Measurements from ENCODE around the gene PDS5B. TPM values are rescaled to one million over a fixed set of nuclear protein-coding genes. Genes with fewer than 3 reads are reported as not detected.

Gene PDS5B
- total RNA-seq, 4 donors from 2014 or later = 10.0 to 91.3 (median 32.1) TPM

DNA sequence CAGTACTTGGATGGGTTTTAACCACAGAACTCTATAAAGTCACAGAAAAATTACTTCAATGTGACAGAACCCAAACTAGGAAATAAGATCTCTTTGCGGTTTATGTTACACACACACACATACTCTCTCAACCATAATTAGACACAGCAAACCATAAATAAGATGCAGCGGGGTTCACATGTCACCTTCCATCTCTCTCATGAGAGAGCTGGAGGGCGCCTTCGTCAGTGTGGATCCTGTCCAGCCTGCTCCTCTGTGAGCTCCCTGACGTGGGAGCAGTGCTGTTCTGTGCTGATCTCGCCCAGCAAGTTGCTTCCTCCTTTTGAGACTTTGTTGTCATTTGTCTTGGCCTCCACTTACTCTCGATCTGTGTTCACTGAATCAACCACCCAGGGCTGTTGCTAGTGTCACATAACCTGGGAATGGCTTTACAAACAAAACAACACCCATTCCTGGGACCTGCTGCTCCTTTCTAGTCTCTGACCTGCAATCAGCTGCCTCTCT, 225.1 kb downstream of the PDS5B start:
- H3K36me3 ChIP-seq = no peaks in the 10 kb centered on the region

DNA sequence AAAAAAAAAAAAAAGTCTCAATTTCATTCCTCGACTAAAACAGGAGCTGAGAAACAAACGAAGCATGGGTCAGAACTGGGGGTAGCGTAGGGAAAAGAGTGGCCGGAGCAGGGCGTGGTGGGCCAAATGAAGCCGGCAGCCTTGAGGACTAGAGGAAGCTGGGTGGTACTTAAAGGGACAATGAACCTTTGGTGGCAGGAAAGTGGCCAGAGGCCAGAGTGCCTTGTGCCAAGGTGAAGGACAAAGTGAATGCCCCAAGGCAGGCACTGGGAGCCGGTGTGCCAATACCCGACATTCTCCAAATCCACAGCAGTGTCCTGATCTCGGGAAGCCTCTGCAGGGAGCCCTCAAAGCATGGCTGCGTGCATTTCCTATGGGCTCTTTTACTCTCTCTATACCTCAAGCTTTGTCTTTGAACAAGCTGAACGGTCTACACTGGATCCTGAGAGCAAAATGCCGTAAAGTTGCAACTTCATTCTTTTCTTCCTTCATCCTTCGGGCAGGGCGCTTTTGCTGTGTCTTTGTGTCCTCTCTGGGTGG, 235.0 kb downstream of the PDS5B start:
- H3K36me3 ChIP-seq = no peaks in the 10 kb centered on the region
- no peak overlapping the region for H3K4me3 ChIP-seq
- in situ Hi-C loops (cut with MboI; ENCODE audit: low pct_ligation_motif_present in 1 of 4, low pct_unique_long_range_greater_than_20kb in 1 of 4, low sequenced_read_pairs in 3 of 4) = no loop called here
- H3K4me1 ChIP-seq = no peaks in the 10 kb centered on the region
- H3K9me3 ChIP-seq = no peaks in the 10 kb centered on the region
- no peak for DNase-seq
- WGBS, 2 donors (ENCODE audit: low coverage in 1 of 2) = 82 to 92% methylated on average over 5 to 14 of the region's 14 CpGs
- intact Hi-C loops (cut with DNase I; ENCODE audit: low total_unique reads) = no loop called here
- no peaks in the 10 kb centered on the region for H3K27me3 ChIP-seq
- no peak overlapping the region for H3K27ac ChIP-seq
- TF ChIP-seq POLR2AphosphoS5 (IDR thresholded peaks at IDR 0.05) = no peak

More for the DNA sequence above, 225.1 kb downstream of the PDS5B start:
- Histone ChIP-seq H3K9me3 (no peaks in the 10 kb centered on the region), H3K27ac (no peak overlapping the region), H3K27me3 (no peaks in the 10 kb centered on the region), H3K4me3 (no peak overlapping the region), H3K4me1 (peaks cover 0 to 14% (median 0%) of the 10 kb centered on the region in 4 donors)
- intact Hi-C loops (cut with DNase I; ENCODE audit: low total_unique reads) (loop anchor here (5.0 kb wide), 1 partner anchor 881 kb away; no protein-coding TSS in a partner anchor), in situ Hi-C loops (cut with MboI; ENCODE audit: low pct_ligation_motif_present in 1 of 4, low pct_unique_long_range_greater_than_20kb in 1 of 4, low sequenced_read_pairs in 3 of 4) (no loop called here)
- peak; percentile 30 for DNase-seq
- TF ChIP-seq POLR2AphosphoS5 (IDR thresholded peaks at IDR 0.05) = no peak
- no peak for TF ChIP-seq POLR2A (IDR thresholded peaks at IDR 0.05)
- TF ChIP-seq, protein P1, sequence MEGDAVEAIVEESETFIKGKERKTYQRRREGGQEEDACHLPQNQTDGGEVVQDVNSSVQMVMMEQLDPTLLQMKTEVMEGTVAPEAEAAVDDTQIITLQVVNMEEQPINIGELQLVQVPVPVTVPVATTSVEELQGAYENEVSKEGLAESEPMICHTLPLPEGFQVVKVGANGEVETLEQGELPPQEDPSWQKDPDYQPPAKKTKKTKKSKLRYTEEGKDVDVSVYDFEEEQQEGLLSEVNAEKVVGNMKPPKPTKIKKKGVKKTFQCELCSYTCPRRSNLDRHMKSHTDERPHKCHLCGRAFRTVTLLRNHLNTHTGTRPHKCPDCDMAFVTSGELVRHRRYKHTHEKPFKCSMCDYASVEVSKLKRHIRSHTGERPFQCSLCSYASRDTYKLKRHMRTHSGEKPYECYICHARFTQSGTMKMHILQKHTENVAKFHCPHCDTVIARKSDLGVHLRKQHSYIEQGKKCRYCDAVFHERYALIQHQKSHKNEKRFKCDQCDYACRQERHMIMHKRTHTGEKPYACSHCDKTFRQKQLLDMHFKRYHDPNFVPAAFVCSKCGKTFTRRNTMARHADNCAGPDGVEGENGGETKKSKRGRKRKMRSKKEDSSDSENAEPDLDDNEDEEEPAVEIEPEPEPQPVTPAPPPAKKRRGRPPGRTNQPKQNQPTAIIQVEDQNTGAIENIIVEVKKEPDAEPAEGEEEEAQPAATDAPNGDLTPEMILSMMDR (IDR thresholded peaks at IDR 0.05) = no peak
- no peak for TF ChIP-seq EP300 (IDR thresholded peaks at IDR 0.05; ENCODE audit: low read depth)
- 15 to 20% methylated on average over 6 to 7 of the region's 7 CpGs for WGBS, 2 donors (ENCODE audit: low coverage in 1 of 2)

DNA sequence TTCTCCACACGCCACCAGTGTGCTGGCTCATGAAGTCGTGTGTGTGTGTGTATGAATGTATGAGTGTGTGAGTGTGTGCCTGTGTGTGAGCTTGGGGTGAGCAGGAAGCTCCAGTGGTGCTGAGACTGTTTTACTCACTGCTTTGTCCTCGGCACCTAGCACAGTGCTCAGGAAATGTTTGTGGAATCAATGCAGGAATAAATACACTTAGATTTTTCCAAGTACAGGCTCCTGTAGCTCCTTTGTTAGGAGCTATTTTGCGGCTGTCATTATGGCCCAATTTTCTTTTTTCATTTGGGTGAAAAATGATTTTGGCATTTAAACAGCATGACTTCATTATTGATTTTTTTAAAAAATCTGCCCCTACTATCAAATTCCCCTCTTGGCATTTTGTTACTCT, 236.5 kb downstream of the PDS5B start:
- in situ Hi-C loops (cut with MboI; ENCODE audit: low pct_ligation_motif_present in 1 of 4, low pct_unique_long_range_greater_than_20kb in 1 of 4, low sequenced_read_pairs in 3 of 4) = no loop called here
- no peak overlapping the region for H3K4me3 ChIP-seq
- H3K9me3 ChIP-seq = no peaks in the 10 kb centered on the region
- no peak overlapping the region for H3K27ac ChIP-seq
- 77 to 85% methylated on average over 4 of the region's 4 CpGs for whole genome bisulfite sequencing, 2 donors (ENCODE audit: low coverage in 1 of 2)
- no peaks in the 10 kb centered on the region for H3K36me3 ChIP-seq
- no peaks in the 10 kb centered on the region for H3K27me3 ChIP-seq
- intact Hi-C loops (cut with DNase I; ENCODE audit: low total_unique reads) = no loop called here
- DNase-seq = no peak
- TF ChIP-seq, protein P1 (IDR thresholded peaks at IDR 0.05) = no peak
- TF ChIP-seq POLR2A (IDR thresholded peaks at IDR 0.05) (no peak), POLR2AphosphoS5 (IDR thresholded peaks at IDR 0.05) (no peak), EP300 (IDR thresholded peaks at IDR 0.05; ENCODE audit: low read depth) (no peak)
- H3K4me1 ChIP-seq = no peaks in the 10 kb centered on the region

DNA sequence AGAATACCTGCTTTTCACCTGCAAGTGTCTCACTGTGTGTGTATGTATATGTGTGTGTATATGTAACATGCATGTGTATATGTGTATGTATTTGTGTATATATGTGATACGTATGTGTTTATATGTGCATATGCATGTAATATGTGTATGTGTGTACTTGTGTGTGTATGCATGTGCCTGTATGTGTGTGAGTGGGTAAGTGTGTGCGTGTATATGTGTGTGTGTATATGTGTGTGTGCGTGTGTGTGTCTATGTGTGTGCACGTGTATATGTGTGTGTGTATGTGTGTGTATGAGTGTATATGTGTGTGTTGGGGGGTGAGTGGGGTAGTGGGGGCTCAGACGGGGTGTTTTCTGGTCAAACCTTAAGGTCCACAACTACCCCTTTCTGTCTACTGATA, 237.3 kb downstream of the PDS5B start:
- no peaks in the 10 kb centered on the region for H3K36me3 ChIP-seq
- DNase-seq = no peak
- in situ Hi-C loops (cut with MboI; ENCODE audit: low pct_ligation_motif_present in 1 of 4, low pct_unique_long_range_greater_than_20kb in 1 of 4, low sequenced_read_pairs in 3 of 4) (no loop called here), intact Hi-C loops (cut with DNase I; ENCODE audit: low total_unique reads) (no loop called here)
- H3K4me3 ChIP-seq = no peak overlapping the region
- no peaks in the 10 kb centered on the region for H3K27me3 ChIP-seq
- no peak overlapping the region for H3K27ac ChIP-seq
- WGBS, 2 donors (ENCODE audit: low coverage in 1 of 2) = 84 to 87% methylated on average over 5 of the region's 5 CpGs
- TF ChIP-seq POLR2AphosphoS5 (IDR thresholded peaks at IDR 0.05) (no peak), POLR2A (IDR thresholded peaks at IDR 0.05) (no peak), EP300 (IDR thresholded peaks at IDR 0.05; ENCODE audit: low read depth) (no peak)
- TF ChIP-seq, protein P1 (IDR thresholded peaks at IDR 0.05) = no peak
- no peaks in the 10 kb centered on the region for H3K4me1 ChIP-seq
- no peaks in the 10 kb centered on the region for H3K9me3 ChIP-seq

DNA sequence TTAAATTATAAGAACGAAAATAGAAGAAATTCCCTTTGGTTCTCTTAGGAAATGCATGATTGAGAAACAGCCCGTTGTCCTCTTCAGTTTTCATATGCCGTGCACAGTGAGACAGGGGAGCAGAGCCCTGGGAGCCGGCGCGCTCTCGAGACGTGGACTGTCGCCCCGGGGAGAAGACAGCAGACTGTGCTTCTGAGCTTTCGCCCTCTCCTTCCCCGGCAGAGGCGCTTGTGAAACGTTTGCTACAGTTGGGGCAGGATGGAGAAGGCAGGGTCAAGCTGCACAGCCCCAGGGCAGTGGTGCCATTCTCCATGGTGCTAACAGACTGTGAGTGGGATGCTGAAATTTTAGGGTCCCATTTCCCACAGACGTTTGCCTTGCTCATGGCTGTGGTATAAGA, 237.8 kb downstream of the PDS5B start:
- TF ChIP-seq EP300 (IDR thresholded peaks at IDR 0.05; ENCODE audit: low read depth) (no peak), POLR2A (IDR thresholded peaks at IDR 0.05) (no peak), POLR2AphosphoS5 (IDR thresholded peaks at IDR 0.05) (no peak)
- TF ChIP-seq, protein P1 (IDR thresholded peaks at IDR 0.05) = no peak
- intact Hi-C loops (cut with DNase I; ENCODE audit: low total_unique reads) (no loop called here), in situ Hi-C loops (cut with MboI; ENCODE audit: low pct_ligation_motif_present in 1 of 4, low pct_unique_long_range_greater_than_20kb in 1 of 4, low sequenced_read_pairs in 3 of 4) (no loop called here)
- H3K9me3 ChIP-seq = no peaks in the 10 kb centered on the region
- 90% methylated on average over 15 of the region's 15 CpGs; no CpG with 5 or more reads in 1 of the 2 donors for WGBS, 2 donors (ENCODE audit: low coverage in 1 of 2)
- no peaks in the 10 kb centered on the region for H3K36me3 ChIP-seq
- no peak overlapping the region for H3K27ac ChIP-seq
- no peaks in the 10 kb centered on the region for H3K27me3 ChIP-seq
- H3K4me1 ChIP-seq = no peaks in the 10 kb centered on the region
- no peak for DNase-seq
- H3K4me3 ChIP-seq = no peak overlapping the region
